Limb (tissue), 2 donors: ENCODE results near the gene TADA3.

Source experiments
- DNase-seq, 2 donors: peaks; one replicate each; pipeline ENCODE4 v3.0.0-alpha.2; 2016; ENCODE audit errors: extremely low spot score in 2 of 2

TADA3 gene

DNA sequence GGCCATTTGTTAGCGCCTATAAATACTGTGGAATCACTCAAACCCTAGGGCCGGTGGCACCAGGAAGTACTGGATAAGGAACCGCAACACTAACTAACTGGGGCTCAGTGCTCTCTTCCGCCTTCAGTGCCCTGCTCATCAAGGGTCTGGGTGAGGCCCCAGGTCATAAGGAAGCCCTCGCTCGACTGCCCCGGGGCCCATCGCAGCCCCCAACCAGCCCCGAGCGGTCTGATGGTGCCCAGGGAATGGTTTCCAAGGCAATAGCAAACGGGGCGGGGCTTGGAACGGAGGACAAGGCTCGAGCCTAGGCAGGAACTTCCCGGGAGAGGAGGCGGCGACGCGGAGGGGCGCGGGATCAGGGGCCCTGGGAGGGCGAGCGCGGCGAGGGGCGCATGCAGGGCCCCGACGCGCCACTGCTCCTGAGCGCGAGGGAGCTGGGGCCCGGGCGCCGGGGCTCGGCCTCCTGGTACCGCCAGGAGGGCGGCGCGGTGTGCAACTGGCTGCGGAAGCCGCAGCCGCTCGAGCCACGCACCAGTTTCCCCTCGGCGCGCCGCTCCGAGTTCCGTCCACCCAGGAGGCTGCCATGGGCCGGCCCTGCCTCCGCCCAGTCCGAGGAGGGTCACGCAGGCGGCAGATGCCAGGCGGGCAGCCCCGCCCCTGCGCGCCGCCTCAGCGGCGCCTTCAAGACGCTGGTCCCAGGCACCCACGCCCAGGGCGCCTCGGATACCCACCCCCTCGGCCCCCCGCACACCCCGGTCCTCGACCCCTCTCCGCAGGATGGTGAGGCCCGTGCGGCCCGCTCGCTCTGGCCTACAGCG lies 17.6 kb upstream of the TADA3 start, which contains the start of gene TTLL3:
TSS of gene TTLL3 (plus strand) at position 648 of the 818 bp plus-strand sequence. CDS start 400 bp downstream, outside the sequence.
- peak; percentile 71 to 85 for DNase-seq

DNA sequence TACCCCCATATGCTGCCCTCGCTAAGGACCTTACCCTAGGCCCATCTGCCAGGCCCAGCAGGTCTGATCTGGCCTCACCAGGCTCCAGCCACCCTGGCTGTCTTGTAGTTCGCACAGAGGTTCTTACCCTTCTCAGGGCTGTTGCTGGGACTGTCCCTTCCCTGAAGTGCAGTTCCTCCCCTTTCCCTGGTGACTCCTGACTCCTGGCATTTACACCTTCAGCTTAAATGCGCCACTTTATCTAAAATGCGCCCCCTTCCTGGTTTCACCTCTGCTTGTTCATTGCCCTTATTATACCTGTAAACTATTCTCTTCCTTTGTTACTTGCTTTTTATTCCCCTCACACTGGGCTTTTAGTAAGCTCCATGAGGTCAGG lies 17.0 kb upstream of the TADA3 start:
- no peak for DNase-seq

DNA sequence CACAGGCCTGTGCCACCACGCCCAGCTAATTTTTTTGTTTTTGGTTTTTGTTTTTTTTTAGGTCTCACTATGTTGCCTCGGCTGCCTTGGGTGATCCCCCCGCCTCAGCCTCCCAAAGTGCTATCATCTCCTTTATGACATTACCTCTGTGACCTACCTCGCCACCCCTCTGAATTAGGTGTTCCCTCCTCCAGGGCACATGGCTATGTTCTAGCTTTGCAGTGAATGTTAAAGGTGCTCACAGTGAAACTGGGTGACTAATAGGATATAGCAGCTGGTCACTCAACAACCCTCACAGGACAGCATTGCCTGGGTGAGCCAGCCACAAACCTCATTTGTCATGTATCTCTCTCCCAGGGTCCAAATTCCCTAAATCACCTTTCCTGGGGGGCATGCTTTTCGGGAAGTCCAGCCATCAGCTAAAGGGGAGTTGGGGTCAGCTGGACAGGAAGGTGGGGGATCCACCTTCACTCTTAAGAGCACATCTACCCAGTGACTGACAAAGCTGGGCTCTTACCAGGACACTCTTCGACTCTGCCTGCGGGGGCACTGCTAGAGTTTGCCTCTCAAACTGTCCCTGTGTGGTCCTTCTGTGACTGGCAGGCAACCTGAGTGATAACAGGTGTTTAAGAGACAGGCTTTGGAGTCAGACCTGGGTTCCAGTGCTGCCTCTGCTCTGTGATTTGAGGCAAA lies 16.2 kb upstream of the TADA3 start:
- no peak for DNase-seq

DNA sequence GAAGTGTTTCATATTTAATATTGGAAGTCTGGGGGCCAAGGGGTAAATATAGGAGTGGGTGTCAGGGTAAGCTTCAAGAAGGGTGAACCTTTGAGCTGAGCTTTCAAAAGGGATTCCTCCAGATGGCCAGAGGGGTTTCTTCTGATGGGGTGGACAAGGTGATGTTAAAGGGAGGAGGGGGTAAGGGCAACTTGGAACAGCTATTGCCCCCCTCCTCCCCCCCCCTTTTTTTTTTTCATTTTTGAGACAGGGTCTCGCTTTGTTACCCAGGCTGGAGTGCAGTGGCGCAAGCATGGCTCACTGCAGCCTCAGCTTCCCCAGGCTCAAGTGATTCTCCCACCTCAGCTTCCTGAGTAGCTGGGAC lies 15.7 kb upstream of the TADA3 start:
- DNase-seq: no peak

DNA sequence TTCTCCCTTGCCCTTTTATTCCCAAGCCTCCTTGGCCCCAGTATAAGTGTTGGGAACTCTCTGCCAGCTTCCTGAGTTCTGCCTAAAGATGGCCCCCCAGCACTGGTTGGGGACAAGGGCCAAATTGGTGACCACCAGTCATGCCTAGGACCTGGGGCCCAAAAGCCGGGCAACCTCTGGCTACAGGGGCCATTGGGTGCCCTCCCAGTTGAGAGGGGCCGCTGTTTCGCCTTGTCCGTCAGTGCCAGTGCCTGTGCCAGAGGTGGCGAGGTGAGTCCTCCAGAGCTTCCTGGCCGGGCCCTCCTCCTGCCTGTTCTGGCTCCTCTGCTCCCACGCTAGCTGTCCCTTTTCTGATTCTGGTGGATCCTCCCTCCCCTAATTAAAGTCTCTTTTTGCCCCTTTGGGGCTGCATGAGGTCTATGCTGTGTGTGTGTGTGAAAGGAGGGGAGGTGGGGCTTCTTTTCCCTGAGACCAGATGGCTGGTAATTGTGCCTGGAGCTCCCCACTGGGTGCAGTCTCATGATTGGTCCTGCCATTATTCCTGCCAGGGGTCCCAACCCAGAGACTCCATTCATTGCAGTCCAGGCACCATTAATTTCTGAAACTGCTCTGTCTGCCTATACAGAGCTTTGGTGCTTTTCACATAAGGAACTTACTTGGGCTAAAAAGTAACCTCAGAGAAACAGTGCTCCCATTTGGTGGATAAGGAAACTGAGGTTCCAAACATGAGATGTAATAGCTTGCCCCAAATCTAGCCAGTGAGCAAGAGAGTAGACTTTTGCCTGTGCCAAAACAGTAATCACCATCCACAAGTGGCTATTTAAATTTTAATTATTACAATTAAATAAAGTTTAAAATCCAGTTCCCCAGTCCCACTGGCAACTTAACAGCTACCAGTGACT lies 14.7 kb upstream of the TADA3 start:
- no peak for DNase-seq

DNA sequence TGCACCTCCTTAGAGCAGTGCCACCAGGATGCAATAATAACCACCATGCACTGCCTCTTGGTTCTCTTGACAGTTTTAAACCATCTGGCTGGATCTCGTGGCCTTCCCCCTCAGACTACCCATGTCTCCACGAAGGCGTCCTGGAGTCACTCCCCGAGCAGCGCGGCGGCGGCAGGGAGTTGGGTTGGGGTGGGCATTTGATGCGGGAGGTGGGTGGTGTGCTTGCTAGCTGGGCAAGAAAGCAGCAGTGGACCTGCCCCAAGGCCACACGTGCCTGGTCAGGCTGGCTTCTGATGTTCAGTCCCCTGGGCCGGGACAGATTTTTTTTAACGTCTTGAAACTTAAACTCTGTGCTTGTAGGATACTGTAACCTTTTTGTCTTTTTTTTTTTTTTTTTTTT lies 13.9 kb upstream of the TADA3 start:
- no peak for DNase-seq

DNA sequence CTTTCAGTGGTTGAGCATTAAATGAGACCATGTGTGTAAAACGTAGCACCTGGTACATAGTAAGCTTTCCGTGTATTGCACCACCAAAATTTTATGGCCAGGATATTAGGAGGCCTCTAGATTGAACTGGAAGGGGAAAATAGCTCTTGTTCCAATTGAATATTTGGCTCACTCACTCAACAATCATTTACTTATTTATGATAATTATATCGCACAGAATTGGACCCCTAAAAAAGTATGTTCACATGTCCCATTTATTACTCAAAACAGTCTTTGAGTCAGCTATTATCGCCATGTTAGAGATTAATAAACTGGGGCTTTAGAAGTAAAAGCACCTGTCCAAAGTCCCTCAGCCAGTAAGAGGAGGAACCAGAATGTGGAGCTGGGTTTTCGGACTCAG lies 12.7 kb upstream of the TADA3 start:
- DNase-seq: no peak

DNA sequence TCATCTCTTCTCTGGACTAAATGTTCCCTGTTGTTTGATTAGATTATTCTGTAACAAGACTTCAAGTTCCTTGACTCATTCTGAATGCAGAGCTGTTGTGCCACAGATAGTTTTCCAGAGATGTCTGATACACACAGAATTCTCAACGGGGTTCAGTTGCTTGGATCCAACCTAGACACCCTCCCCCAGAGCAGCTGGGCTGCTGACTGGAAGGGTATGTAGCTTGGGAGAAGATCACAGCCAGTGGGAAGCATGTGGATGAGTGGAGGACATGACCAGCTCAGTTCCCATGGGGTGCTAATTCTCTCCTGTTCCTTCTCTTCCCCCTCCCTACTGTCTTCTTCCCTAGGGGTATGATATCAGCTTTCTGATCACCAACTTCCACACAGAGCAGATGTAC lies 11.2 kb upstream of the TADA3 start:
- DNase-seq: no peak

DNA sequence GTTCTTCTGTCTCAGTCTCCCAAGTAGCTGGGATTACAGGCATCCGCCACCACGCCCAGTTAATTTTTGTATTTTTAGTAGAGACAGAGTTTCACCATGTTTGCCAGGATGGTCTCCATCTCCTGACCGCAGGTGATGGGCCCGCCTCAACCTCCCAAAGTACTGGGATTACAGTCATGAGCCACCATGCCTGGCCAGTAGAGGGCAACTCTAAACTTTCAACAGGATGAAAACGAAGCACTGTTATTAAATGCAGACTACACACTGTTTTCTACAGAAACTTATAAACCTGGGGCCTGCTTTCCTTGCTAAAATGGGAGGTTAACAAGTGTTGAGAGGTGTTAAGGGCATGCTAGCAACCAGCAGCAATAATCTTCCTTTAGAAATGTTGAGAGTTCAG lies 8.3 kb upstream of the TADA3 start:
- no peak for DNase-seq

DNA sequence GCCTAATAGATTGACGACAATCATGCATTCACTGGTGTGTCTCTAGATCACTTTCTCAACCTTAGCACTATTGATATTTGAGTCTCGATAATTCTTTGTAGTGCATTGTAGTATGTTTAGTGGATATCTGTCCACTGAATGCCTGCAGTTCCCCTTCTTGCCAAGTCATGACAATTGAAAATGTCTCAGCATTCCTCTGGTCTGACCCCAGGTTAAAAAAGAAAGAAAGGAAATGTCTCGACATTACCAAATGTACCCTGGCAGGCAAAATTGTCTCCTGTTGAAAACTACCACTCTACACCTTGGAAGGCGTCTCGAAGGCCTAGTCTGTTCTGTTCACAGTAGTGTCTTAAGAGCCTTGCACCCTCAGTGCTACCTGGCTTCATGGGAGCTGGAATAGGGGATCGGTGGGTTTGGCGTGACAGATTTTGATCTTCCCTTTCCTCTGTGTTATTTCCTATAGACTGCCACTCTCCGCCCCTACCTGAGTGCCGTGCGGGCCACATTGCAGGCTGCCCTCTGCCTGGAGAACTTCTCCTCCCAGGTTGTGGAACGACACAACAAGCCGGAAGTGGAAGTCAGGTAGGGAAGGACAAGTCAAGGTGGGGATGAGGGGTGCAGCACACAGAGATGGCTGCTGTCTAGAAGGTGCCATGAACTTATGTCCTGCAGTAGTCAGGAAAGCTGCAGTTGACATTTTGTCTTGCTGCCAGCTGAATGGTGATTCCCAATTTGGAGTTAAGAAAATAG lies 5.1 kb upstream of the TADA3 start:
- DNase-seq: no peak

DNA sequence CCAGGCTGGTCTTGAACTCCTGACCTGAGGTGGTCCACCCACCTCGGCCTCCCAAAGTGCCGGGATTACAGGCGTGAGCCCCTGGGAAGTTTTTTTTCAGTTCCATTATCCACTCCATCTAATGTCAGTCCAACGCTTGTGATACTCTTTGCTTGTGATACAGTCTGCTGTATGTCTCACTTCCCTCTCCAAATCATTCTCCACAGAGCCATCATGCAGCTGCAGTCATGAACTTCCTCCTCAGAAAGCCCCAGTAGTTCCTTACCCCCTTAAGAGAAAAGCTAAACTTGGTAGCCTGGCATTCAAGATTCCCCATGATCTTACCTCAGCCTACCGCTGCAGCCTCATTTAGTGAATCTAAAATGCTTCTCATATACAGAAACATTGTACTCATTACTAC lies 2.9 kb upstream of the TADA3 start:
- no peak for DNase-seq

DNA sequence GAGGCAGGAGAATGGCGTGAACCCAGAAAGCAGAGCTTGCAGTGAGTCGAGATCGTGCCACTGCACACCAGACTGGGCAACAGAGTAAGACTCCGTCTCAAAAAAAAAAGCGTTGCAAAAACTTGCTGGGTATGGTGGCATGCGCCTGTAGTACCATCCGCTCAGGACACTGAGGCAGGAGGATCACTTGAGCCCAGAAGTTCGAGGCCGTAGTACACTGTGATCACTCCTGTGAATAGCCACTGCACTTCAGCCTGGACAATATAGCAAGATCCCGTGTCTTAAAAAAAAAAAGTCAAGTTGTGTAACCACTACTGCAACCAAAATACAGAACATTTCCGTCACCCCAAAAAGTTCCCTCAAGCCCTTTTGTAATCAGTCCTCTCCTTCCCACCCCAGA lies 2.1 kb upstream of the TADA3 start:
- DNase-seq: no peak

DNA sequence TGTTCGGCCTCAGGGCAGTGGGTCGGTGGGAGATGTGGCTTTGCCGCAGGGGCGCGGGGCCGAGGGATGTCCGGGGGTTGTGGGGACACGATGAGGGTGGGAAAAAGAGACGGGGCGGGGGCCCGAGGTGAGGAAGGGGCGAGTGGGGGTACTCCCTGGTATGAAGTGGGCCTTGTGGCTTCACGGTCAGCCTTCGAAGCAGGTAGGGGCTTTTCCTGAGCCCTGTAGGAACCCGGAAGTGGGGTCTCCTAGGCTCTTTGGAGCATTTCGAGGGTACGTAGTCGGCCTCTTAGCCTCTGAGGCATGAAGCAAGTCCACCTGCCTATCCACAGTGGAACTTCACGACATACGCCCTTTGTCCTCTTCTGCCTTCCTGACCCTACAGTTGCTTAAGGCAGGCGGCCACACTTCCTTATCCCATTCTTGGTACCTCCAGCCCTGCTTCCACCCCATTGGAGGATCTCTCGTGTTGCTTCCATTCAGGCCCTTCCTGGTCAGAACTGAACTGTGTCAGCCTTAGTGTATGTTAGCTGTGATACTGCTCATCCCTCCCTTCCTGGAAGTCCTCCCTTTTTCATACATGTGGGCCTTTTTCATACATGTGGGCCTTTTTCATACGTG lies 998 bp upstream of the TADA3 start:
- DNase-seq: no peak

DNA sequence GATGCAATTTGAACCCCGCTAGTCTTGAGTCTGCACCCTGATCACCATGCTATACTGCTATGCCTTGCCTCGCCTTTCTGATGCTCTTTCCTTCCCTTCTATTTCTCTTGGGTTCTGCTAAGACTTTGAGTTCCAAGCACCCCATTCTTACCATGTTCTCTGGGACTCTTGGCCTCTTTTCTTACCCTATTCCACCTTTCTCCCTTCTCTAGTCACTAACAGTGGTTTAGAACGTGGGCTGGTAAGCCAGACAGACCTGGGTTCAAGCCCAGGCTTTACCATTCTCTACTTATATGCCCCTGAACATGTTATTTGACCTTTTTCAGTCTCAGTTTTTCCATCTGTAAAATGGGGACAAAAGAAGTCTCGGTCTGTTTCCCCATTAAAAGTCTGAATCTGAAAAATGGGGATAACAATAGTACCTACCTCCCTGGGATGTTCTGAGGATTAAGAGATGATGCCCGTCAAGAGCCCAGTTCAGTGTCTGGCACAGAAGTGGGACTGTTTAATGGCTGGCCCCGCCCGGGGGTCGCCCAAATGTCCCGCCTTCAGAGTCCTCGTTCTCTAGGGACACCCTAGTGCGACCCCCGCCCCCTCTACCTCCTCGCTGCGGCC lies 376 bp downstream of the TADA3 start:
- no peak for DNase-seq

DNA sequence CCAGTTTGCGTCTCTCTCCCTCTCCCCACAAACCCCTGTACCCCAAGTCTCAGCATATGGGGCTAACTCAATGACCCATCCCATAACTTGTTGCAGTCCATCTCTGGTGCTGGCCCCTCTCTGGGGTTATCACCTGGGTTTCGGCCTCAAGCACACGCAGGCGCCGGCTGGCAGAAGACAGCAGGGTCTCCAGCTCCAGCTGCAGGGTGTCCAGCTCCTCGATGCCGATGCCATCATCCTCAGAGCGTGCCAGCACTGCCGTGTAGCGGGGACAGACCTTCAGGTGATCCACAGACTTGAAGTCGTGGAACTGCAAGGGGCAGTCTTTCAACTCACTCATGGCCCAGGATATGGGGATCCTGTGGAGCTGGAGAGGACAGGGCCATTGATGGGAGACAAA lies 1.1 kb downstream of the TADA3 start:
- DNase-seq: no peak

DNA sequence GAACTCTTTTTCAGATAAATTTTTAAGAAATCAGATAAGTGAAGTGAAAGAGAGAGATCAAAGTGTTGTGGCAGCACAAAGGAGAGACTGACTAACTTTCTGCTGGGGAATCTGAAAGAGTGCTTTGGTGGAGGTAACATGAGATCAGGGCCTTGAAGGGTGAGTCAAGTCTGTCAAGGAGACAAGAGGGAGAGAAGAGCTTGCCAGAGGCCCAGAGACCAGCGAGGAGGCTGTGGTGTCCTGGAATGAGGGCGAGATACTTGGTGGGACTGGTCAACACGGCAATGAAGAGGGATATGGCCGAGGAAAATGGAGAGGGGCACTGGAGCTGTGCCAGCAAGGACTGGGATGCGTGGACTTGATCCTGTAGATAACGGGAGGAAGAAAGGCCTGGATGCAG lies 4.6 kb downstream of the TADA3 start:
- no peak for DNase-seq

DNA sequence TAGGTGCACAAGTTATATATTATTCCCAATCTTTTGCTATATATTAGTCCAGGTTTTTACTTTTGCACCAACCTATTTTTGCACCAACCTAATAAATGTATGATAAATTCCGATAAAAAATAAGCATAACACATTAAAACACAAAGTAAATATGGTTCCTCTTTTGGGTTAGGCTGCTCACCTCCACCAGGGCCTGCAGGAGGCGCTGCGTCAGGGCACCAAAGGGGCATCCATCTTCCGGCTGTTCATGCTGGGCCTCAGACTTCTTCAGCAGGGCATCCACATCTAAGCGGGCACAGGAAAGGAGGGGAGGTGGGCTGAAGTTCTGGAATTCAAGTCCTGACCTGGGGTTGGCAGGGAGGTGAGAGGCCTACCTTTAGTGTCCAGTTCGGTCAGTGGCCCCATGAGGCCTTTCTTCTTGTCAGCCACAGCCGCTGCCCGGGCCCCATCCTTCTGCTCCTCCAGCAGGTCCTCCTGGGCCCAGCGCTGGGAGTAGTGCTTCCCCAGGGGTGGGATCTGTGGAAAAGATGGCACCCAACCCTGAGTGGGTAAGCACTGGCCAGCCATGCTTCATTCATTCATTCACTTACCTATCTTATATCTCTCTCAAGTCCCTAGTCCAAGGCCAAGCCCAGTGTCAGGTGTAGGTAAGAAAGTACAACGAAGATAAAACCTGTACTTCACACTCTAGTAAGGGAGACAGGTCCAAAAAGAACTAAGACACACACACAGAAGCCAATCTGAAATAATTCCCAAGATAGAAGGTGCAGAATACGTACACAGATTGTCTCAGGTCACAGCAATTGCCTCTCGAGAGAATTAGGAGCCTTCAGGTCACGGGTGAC lies 5.2 kb downstream of the TADA3 start:
- DNase-seq: no peak

DNA sequence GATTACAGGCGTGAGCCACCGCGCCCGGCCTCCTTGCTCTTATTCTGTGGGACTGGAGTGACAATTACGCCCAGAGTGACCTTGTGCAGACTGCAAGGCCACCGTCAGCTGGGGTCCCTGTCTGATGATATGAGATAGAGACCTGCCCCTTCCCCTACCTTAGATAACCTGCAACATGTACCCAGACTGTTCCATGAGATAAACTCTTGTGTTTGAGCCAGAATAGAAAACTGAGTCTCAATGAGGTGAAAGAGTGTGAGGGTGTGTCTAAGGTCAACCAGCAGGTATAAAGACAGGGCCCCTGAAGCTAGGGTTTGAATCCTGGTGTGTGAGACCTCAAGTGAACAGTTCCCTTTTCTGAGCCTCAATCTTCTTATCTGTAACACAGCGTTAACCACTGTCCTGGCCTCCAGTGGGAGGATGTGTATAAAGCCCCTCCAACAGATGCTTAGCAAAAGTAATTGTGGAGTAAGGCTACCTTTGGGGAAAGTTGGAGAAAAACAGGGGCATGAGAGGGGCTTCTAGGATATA lies 6.0 kb downstream of the TADA3 start:
- no peak for DNase-seq

DNA sequence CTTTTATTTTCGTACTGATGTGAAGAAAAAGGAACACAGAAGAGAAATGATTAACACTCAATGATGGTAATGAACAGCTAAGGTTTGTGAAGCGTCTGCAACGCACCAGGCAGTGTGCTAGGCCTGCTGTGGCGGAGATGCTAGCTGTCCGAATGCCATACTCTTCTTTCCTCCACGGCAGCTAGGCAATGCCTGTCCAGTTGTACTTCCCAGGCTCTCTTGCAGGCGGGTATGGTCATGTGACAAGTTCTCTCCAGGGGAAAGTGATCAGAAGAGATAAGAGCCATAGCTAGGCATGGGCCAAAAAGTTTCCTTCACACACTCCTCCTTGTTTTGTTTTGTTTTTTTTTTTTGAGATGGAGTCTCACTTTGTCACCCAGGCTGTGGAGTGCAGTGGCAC lies 6.7 kb downstream of the TADA3 start:
- DNase-seq: no peak
